ENCODE results near the gene INO80. TPM values are rescaled to one million over a fixed set of nuclear protein-coding genes. Genes with fewer than 3 reads are reported as not detected.

Gene INO80
- total and polyA plus RNA-seq, 2 donors (not counting 1 experiment from before 2014, with no cell fraction given): 16.3 to 55.7 TPM

- Histone ChIP-seq H3K9me3 (ENCODE audit: control extremely low read depth in 1 of 3, control insufficient read depth in 2 of 3, insufficient read depth in 1 of 3, low read length in 2 of 3) (no peaks in the 10 kb centered on the region), H3K9ac (ENCODE audit: low read length) (no peak overlapping the region), H3K27ac (ENCODE audit: low read length in 2 of 2) (no peak overlapping the region), H3K27me3 (replicated peaks in 1 of 4; ENCODE audit: control extremely low read depth in 1 of 4, control insufficient read depth in 3 of 4, insufficient read depth in 4 of 4, low read length in 3 of 4) (no peaks in the 10 kb centered on the region), H3K4me2 (replicated peaks; ENCODE audit: low read depth, low read length, poor library complexity, severe bottlenecking) (no peak overlapping the region), H3K36me3 (replicated peaks in 1 of 2; ENCODE audit: control extremely low read depth in 1 of 2, control insufficient read depth in 1 of 2, extremely low read depth in 1 of 2, insufficient read depth in 2 of 2, low read length in 1 of 2) (peaks cover 21 to 79% of the 10 kb centered on the region in 2 experiments), H3K79me2 (ENCODE audit: control insufficient read depth, insufficient read depth, low read length) (peaks cover 3% of the 10 kb centered on the region), H3K4me1 (ENCODE audit: control insufficient read depth in 2 of 2, insufficient read depth in 2 of 2, low read length in 2 of 2) (peaks cover 9% of the 10 kb centered on the region in 2 donors), H2AFZ (ENCODE audit: insufficient read depth, low read depth, low read length, poor library complexity, severe bottlenecking) (no peak overlapping the region), H3K4me3 (ENCODE audit: control extremely low read depth in 1 of 5, extremely low read depth in 1 of 5, insufficient read depth in 1 of 5, low read depth in 2 of 5, low read length in 4 of 5) (no peak overlapping the region), H4K20me1 (ENCODE audit: control insufficient read depth, insufficient read depth, low read length, poor library complexity, severe bottlenecking) (peaks cover 5% of the 10 kb centered on the region)
- DNase-seq (no peak), ATAC-seq (ENCODE audit: low read depth) (no peak)
- ChIA-PET CTCF (interaction anchor here (1.0 to 12.2 kb wide), 2 partner anchors 75 to 110 kb away, joined by 4 to 176 read pairs; no protein-coding TSS in a partner anchor), POLR2A (no interaction called here)
- intact Hi-C loops (cut with micrococcal nuclease): loop anchor here (10.0 kb wide), 1 partner anchor 168 kb away; no protein-coding TSS in a partner anchor
- peak overlapping the region; percentile 13 for H3K27ac Mint-ChIP-seq
- no peak for TF ChIP-seq CTCF (IDR thresholded peaks at IDR 0.05)
- no peak for TF ChIP-seq EZH2 (IDR thresholded peaks at IDR 0.05; ENCODE audit: borderline replicate concordance, insufficient read depth, low read depth, low read length, poor library complexity, severe bottlenecking)
- 45% methylated on average over 2 of the region's 2 CpGs for WGBS (ENCODE audit: insufficient coverage)
- no peaks in the 10 kb centered on the region for H3K27me3 Mint-ChIP-seq
- H3K4me1 Mint-ChIP-seq: peaks cover 20% of the 10 kb centered on the region
- no peaks in the 10 kb centered on the region for H3K9me3 Mint-ChIP-seq (ENCODE audit: insufficient read depth)
- H3K4me3 Mint-ChIP-seq: no peak overlapping the region
Observed at GRCh38 chr15:41017066-41017735, 98.9 kb downstream of the INO80 start.

Measured in B cell (primary cell).